Measurements from ENCODE around the gene MPHOSPH9. TPM values are rescaled to one million over a fixed set of nuclear protein-coding genes. Genes with fewer than 3 reads are reported as not detected.
"Not testable (repeated sequence)": the region's sequence is repeated elsewhere in the genome, so short reads cannot be mapped to it uniquely, and the experiment has no call there.

MPHOSPH9 gene
- total and polyA plus RNA-seq, 2 of the 4 experiments (the other 2 are of a cell fraction), result 7.6 to 17.0 TPM

DNA sequence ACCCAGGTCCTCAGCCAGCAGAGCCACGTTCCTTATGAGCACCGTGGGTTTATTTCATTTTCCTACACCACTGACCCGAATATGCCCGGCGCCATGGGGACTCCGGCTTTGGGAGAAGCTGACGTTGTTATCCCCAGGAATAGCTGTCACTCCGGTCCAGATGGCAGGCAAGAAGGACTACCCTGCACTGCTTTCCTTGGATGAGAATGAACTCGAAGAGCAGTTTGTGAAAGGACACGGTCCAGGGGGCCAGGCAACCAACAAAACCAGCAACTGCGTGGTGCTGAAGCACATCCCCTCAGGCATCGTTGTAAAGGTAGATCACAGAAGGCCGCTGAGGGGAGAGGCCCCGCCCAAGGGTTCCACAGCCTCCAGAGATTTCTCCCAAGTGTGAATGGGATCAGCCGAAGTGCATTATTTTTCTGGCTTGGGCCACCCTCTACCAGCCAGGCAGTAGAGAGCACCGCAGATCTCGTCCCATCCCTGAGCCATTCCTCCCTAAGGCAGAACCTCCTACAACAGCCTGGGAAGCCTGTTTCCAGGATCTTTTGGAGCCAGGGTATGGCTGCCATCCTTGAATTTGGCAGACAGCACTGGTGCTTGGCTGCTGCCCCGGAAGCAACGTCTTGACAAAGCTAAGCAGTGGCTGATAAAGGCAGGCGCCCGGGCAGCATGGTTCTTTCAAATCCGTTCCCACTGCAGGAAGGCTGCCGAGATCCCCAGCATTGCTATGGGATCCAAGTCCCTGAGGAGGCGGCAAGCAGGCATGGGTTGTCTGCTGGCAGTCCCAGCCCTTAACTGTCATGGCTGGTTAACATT is 20.9 kb upstream of the MPHOSPH9 start (continued):
- TF ChIP-seq, protein P1, sequence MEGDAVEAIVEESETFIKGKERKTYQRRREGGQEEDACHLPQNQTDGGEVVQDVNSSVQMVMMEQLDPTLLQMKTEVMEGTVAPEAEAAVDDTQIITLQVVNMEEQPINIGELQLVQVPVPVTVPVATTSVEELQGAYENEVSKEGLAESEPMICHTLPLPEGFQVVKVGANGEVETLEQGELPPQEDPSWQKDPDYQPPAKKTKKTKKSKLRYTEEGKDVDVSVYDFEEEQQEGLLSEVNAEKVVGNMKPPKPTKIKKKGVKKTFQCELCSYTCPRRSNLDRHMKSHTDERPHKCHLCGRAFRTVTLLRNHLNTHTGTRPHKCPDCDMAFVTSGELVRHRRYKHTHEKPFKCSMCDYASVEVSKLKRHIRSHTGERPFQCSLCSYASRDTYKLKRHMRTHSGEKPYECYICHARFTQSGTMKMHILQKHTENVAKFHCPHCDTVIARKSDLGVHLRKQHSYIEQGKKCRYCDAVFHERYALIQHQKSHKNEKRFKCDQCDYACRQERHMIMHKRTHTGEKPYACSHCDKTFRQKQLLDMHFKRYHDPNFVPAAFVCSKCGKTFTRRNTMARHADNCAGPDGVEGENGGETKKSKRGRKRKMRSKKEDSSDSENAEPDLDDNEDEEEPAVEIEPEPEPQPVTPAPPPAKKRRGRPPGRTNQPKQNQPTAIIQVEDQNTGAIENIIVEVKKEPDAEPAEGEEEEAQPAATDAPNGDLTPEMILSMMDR (conservative IDR thresholded peaks at IDR 0.05; ENCODE audit: low read depth, low read length), result no peak

DNA sequence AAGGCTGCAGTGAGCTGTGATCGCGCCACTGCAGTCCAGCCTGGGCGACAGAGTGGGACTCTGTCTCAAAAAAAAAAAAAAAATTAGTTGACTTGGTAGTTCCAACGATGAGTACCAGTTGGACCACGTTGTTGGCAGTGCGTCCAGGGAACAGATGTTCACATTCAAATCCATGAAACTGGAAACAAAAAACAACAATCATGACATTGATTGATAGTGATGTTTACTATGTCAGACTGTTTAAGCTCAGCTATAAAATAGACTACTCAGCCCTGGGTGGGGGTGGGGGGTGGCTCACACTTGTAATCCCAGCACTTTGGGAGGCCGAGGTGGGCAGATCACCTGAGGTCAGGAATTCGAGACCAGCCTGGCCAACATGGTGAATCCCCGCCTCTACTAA is 19.4 kb upstream of the MPHOSPH9 start:
- DNase-seq; dilution Hi-C loops (cut with HindIII; ENCODE audit: low sequenced_read_pairs, unreplicated experiment): not testable (repeated sequence)

More for the DNA sequence above, 19.4 kb upstream of the MPHOSPH9 start:
- BruUV-seq (replicated peaks); H3K18ac ChIP-seq (ENCODE audit: low read depth, low read length); H3K56ac ChIP-seq (ENCODE audit: extremely low read depth, insufficient read depth, low read length); ATAC-seq (ENCODE audit: low read depth); H3K4ac ChIP-seq (ENCODE audit: low read depth, low read length); H3K4me1 ChIP-seq (ENCODE audit: control insufficient read depth, insufficient read depth, low read length); H2AK5ac ChIP-seq (ENCODE audit: low read depth, low read length); H2AFZ ChIP-seq (replicated peaks; ENCODE audit: low read length, poor library complexity); H3K4me3 ChIP-seq (ENCODE audit: insufficient read depth, low read depth, low read length); intact Hi-C loops (cut with micrococcal nuclease); H3K23ac ChIP-seq (ENCODE audit: low read depth, low read length); POLR2A ChIA-PET (ENCODE audit: unreplicated experiment); H3K4me2 ChIP-seq (ENCODE audit: low read depth, low read length); H4K8ac ChIP-seq (ENCODE audit: low read depth in 2 of 2, low read length in 2 of 2); H2BK5ac ChIP-seq (ENCODE audit: low read depth, low read length, poor library complexity, severe bottlenecking); H2AK9ac ChIP-seq (replicated peaks; ENCODE audit: low read depth, low read length, poor library complexity); H3K27ac ChIP-seq (ENCODE audit: insufficient read depth, low read length); H3K9ac ChIP-seq (ENCODE audit: low read depth, low read length); H3K27me3 ChIP-seq (ENCODE audit: control insufficient read depth, insufficient read depth, low read length); H3K9me1 ChIP-seq (ENCODE audit: insufficient read depth, low read length); in situ Hi-C loops (cut with MboI; ENCODE audit: low sequenced_read_pairs); H4K5ac ChIP-seq (ENCODE audit: low read depth, low read length); H4K91ac ChIP-seq (ENCODE audit: insufficient read depth, low read depth, low read length); H2BK15ac ChIP-seq (ENCODE audit: low read depth, low read length); H3K9me3 ChIP-seq (ENCODE audit: control insufficient read depth, insufficient read depth, low read length); H2BK120ac ChIP-seq (ENCODE audit: low read depth, low read length); CTCF ChIA-PET; H3K14ac ChIP-seq (replicated peaks; ENCODE audit: low read depth, low read length); H2BK20ac ChIP-seq (ENCODE audit: low read depth, low read length): not testable (repeated sequence)
- WGBS, 2 experiments (ENCODE audit: extremely low coverage in 2 of 2, insufficient read length in 1 of 2), result 100% methylated on average over 3 of the region's 9 CpGs; no CpG with 5 or more reads in 1 of the 2 experiments
- peaks cover 29% of the 10 kb centered on the region for H4K20me1 ChIP-seq (ENCODE audit: insufficient read depth, low read length)
- H3K36me3 ChIP-seq (ENCODE audit: control insufficient read depth, insufficient read depth, low read length), result peaks cover 28% of the 10 kb centered on the region
- H3K79me1 ChIP-seq (ENCODE audit: low read depth in 1 of 2, low read length in 2 of 2), result peaks cover 18 to 58% of the 10 kb centered on the region in 2 experiments

All from IMR-90 (cell line).